Measurements from ENCODE around the gene SPATC1L. TPM values are rescaled to one million over a fixed set of nuclear protein-coding genes. Genes with fewer than 3 reads are reported as not detected.

Gene SPATC1L
- total and polyA plus RNA-seq, 4 donors: 4.8 to 32.3 (median 13.0) TPM

- 95% methylated on average over 20 of the region's 23 CpGs for WGBS (ENCODE audit: insufficient coverage)
- no peak overlapping the region for H3K4me3 ChIP-seq (ENCODE audit: low read depth, low read length)
- H3K27me3 ChIP-seq (ENCODE audit: control insufficient read depth, insufficient read depth, low read length): no peaks in the 10 kb centered on the region
- H3K9me3 ChIP-seq (ENCODE audit: control insufficient read depth, insufficient read depth, low read length): no peaks in the 10 kb centered on the region
- peaks cover 2% of the 10 kb centered on the region for H3K4me1 ChIP-seq (ENCODE audit: control insufficient read depth, insufficient read depth, low read length)
- H3K36me3 ChIP-seq (ENCODE audit: control insufficient read depth, insufficient read depth, low read length): peaks cover 93% of the 10 kb centered on the region
- DNase-seq (ENCODE audit: low read depth in 4 of 6, low spot score in 6 of 6): no peak
- H3K27ac ChIP-seq (ENCODE audit: low read depth, low read length): no peak overlapping the region
These were observed 24.8 kb upstream of the SPATC1L start for GRCh38 chr21:46208761-46209721.

- H3K9me3 ChIP-seq (ENCODE audit: control insufficient read depth, insufficient read depth, low read length): no peaks in the 10 kb centered on the region
- 96% methylated on average over 26 of the region's 27 CpGs for WGBS (ENCODE audit: insufficient coverage)
- no peak overlapping the region for H3K27ac ChIP-seq (ENCODE audit: low read depth, low read length)
- H3K4me3 ChIP-seq (ENCODE audit: low read depth, low read length): no peak overlapping the region
- peaks cover 2% of the 10 kb centered on the region for H3K4me1 ChIP-seq (ENCODE audit: control insufficient read depth, insufficient read depth, low read length)
- DNase-seq (ENCODE audit: low read depth in 4 of 6, low spot score in 6 of 6): no peak
- H3K36me3 ChIP-seq (ENCODE audit: control insufficient read depth, insufficient read depth, low read length): peaks cover 92% of the 10 kb centered on the region
- no peaks in the 10 kb centered on the region for H3K27me3 ChIP-seq (ENCODE audit: control insufficient read depth, insufficient read depth, low read length)
These were observed 23.8 kb upstream of the SPATC1L start for GRCh38 chr21:46207920-46208591.

- Histone ChIP-seq H3K36me3 (ENCODE audit: control insufficient read depth, insufficient read depth, low read length) (peaks cover 91% of the 10 kb centered on the region), H3K27ac (ENCODE audit: low read depth, low read length) (no peak overlapping the region), H3K9me3 (ENCODE audit: control insufficient read depth, insufficient read depth, low read length) (no peaks in the 10 kb centered on the region), H3K27me3 (ENCODE audit: control insufficient read depth, insufficient read depth, low read length) (no peaks in the 10 kb centered on the region), H3K4me3 (ENCODE audit: low read depth, low read length) (no peak overlapping the region), H3K4me1 (ENCODE audit: control insufficient read depth, insufficient read depth, low read length) (no peaks in the 10 kb centered on the region)
- DNase-seq (ENCODE audit: low read depth in 4 of 6, low spot score in 6 of 6): no peak
- 95% methylated on average over 21 of the region's 21 CpGs for whole genome bisulfite sequencing (ENCODE audit: insufficient coverage)
These were observed 23.0 kb upstream of the SPATC1L start for GRCh38 chr21:46207006-46207919.

GRCh38 chr21:46206163-46207005, 22.1 kb upstream of the SPATC1L start:
- 94% methylated on average over 24 of the region's 24 CpGs for WGBS (ENCODE audit: insufficient coverage)
- Histone ChIP-seq H3K27me3 (ENCODE audit: control insufficient read depth, insufficient read depth, low read length) (no peaks in the 10 kb centered on the region), H3K36me3 (ENCODE audit: control insufficient read depth, insufficient read depth, low read length) (peaks cover 83% of the 10 kb centered on the region), H3K9me3 (ENCODE audit: control insufficient read depth, insufficient read depth, low read length) (no peaks in the 10 kb centered on the region), H3K4me3 (ENCODE audit: low read depth, low read length) (no peak overlapping the region), H3K4me1 (ENCODE audit: control insufficient read depth, insufficient read depth, low read length) (no peaks in the 10 kb centered on the region), H3K27ac (ENCODE audit: low read depth, low read length) (no peak overlapping the region)
- DNase-seq (ENCODE audit: low read depth in 4 of 6, low spot score in 6 of 6): no peak

- Histone ChIP-seq H3K36me3 (ENCODE audit: control insufficient read depth, insufficient read depth, low read length) (peaks cover 76% of the 10 kb centered on the region), H3K9me3 (ENCODE audit: control insufficient read depth, insufficient read depth, low read length) (no peaks in the 10 kb centered on the region), H3K4me1 (ENCODE audit: control insufficient read depth, insufficient read depth, low read length) (no peaks in the 10 kb centered on the region), H3K27ac (ENCODE audit: low read depth, low read length) (no peak overlapping the region), H3K27me3 (ENCODE audit: control insufficient read depth, insufficient read depth, low read length) (no peaks in the 10 kb centered on the region), H3K4me3 (ENCODE audit: low read depth, low read length) (no peak overlapping the region)
- 94% methylated on average over 16 of the region's 16 CpGs for WGBS (ENCODE audit: insufficient coverage)
- DNase-seq (ENCODE audit: low read depth in 4 of 6, low spot score in 6 of 6): no peak
These were observed 21.5 kb upstream of the SPATC1L start for GRCh38 chr21:46205766-46206162.

- WGBS (ENCODE audit: insufficient coverage): 93% methylated on average over 15 of the region's 18 CpGs
- no peak overlapping the region for H3K27ac ChIP-seq (ENCODE audit: low read depth, low read length)
- no peak overlapping the region for H3K4me3 ChIP-seq (ENCODE audit: low read depth, low read length)
- no peaks in the 10 kb centered on the region for H3K4me1 ChIP-seq (ENCODE audit: control insufficient read depth, insufficient read depth, low read length)
- no peaks in the 10 kb centered on the region for H3K9me3 ChIP-seq (ENCODE audit: control insufficient read depth, insufficient read depth, low read length)
- H3K36me3 ChIP-seq (ENCODE audit: control insufficient read depth, insufficient read depth, low read length): peaks cover 70% of the 10 kb centered on the region
- no peaks in the 10 kb centered on the region for H3K27me3 ChIP-seq (ENCODE audit: control insufficient read depth, insufficient read depth, low read length)
- DNase-seq (ENCODE audit: low read depth in 4 of 6, low spot score in 6 of 6): no peak
These were observed 20.9 kb upstream of the SPATC1L start for GRCh38 chr21:46205166-46205565.

GRCh38 chr21:46203203-46203600, 18.9 kb upstream of the SPATC1L start:
- no peaks in the 10 kb centered on the region for H3K27me3 ChIP-seq (ENCODE audit: control insufficient read depth, insufficient read depth, low read length)
- H3K4me3 ChIP-seq (ENCODE audit: low read depth, low read length): no peak overlapping the region
- DNase-seq (ENCODE audit: low read depth in 4 of 6, low spot score in 6 of 6): no peak
- 94% methylated on average over 5 of the region's 8 CpGs for WGBS (ENCODE audit: insufficient coverage)
- no peaks in the 10 kb centered on the region for H3K4me1 ChIP-seq (ENCODE audit: control insufficient read depth, insufficient read depth, low read length)
- H3K27ac ChIP-seq (ENCODE audit: low read depth, low read length): no peak overlapping the region
- H3K9me3 ChIP-seq (ENCODE audit: control insufficient read depth, insufficient read depth, low read length): no peaks in the 10 kb centered on the region
- peaks cover 52% of the 10 kb centered on the region for H3K36me3 ChIP-seq (ENCODE audit: control insufficient read depth, insufficient read depth, low read length)

GRCh38 chr21:46202592-46203202, 18.4 kb upstream of the SPATC1L start:
- Histone ChIP-seq H3K4me3 (ENCODE audit: low read depth, low read length) (no peak overlapping the region), H3K27me3 (ENCODE audit: control insufficient read depth, insufficient read depth, low read length) (no peaks in the 10 kb centered on the region), H3K9me3 (ENCODE audit: control insufficient read depth, insufficient read depth, low read length) (no peaks in the 10 kb centered on the region), H3K36me3 (ENCODE audit: control insufficient read depth, insufficient read depth, low read length) (peaks cover 51% of the 10 kb centered on the region), H3K4me1 (ENCODE audit: control insufficient read depth, insufficient read depth, low read length) (no peaks in the 10 kb centered on the region), H3K27ac (ENCODE audit: low read depth, low read length) (no peak overlapping the region)
- WGBS (ENCODE audit: insufficient coverage): 92% methylated on average over 2 of the region's 6 CpGs
- DNase-seq (ENCODE audit: low read depth in 4 of 6, low spot score in 6 of 6): no peak
